GM23248 (cell line): ENCODE measurements around the gene CD274. TPM values are rescaled to one million over a fixed set of nuclear protein-coding genes. Genes with fewer than 3 reads are reported as not detected.
A peak's percentile ranks its signal among the peaks of the same experiment; 100 is the strongest.

Experiments
- DNase-seq: peaks from one replicate; pipeline ENCODE4 v3.0.0-alpha.2; 2015
- H2AFZ ChIP-seq: fragments of 200-600 bp; sonication (generic); 2 replicates; pipeline ENCODE4 v1.6.1; 2016; ENCODE audit warnings: antibody characterized with exemption
- H3F3A ChIP-seq: fragments of 200-600 bp; sonication (generic); 2 replicates; pipeline ENCODE4 v1.6.1; 2016; ENCODE audit warnings: mild to moderate bottlenecking, antibody characterized with exemption, mixed run types; ENCODE audit not compliant: insufficient read depth
- H3K27ac ChIP-seq: fragments of 200-600 bp; sonication (generic); 2 replicates; pipeline ENCODE4 v1.5.1; 2016; ENCODE audit warnings: mild to moderate bottlenecking
- H3K27me3 ChIP-seq: fragments of 200-600 bp; sonication (generic); replicated peaks from 2 replicates; pipeline ENCODE4 v1.6.1; 2016; ENCODE audit warnings: mild to moderate bottlenecking; ENCODE audit not compliant: insufficient read depth
- H3K36me3 ChIP-seq: fragments of 200-600 bp; sonication (generic); 2 replicates; pipeline ENCODE4 v1.6.1; 2016; ENCODE audit warnings: low read depth, mild to moderate bottlenecking
- H3K4me1 ChIP-seq: fragments of 200-600 bp; sonication (generic); 2 replicates; pipeline ENCODE4 v1.6.1; 2016; ENCODE audit warnings: mild to moderate bottlenecking; ENCODE audit not compliant: insufficient read depth
- H3K4me2 ChIP-seq: fragments of 200-600 bp; sonication (generic); one replicate; pipeline ENCODE4 v1.6.1; 2016; ENCODE audit warnings: mild to moderate bottlenecking; ENCODE audit not compliant: unreplicated experiment
- H3K4me3 ChIP-seq: fragments of 200-600 bp; sonication (generic); 2 replicates; pipeline ENCODE4 v1.5.1; 2016; ENCODE audit warnings: mild to moderate bottlenecking
- H3K79me2 ChIP-seq: fragments of 200-600 bp; sonication (generic); 2 replicates; pipeline ENCODE4 v1.6.1; 2016; ENCODE audit warnings: mild to moderate bottlenecking; ENCODE audit not compliant: insufficient read depth
- H3K9ac ChIP-seq: fragments of 200-600 bp; sonication (generic); 2 replicates; pipeline ENCODE4 v1.6.1; 2016; ENCODE audit warnings: mild to moderate bottlenecking
- H3K9me2 ChIP-seq: fragments of 200-600 bp; sonication (generic); 2 replicates; pipeline ENCODE4 v1.6.1; 2016; ENCODE audit warnings: mixed run types, mild to moderate bottlenecking, moderate library complexity; ENCODE audit not compliant: insufficient read depth
- H3K9me3 ChIP-seq: fragments of 200-600 bp; sonication (generic); one replicate; pipeline ENCODE4 v1.6.1; 2017; ENCODE audit warnings: low read depth
- H4K20me1 ChIP-seq: fragments of 200-600 bp; sonication (generic); 2 replicates; pipeline ENCODE4 v1.6.0; 2016; ENCODE audit not compliant: insufficient read depth
- EZH2 ChIP-seq: fragments of 200-600 bp; sonication (generic); IDR thresholded peaks from 2 replicates; pipeline ENCODE4 v1.6.1; 2018; ENCODE audit warnings: antibody characterized with exemption, mild to moderate bottlenecking; ENCODE audit not compliant: insufficient read depth, poor library complexity, severe bottlenecking
- EZH2phosphoT487 ChIP-seq: fragments of 200-600 bp; sonication (generic); IDR thresholded peaks from 2 replicates; pipeline ENCODE4 v1.6.1; 2018; ENCODE audit warnings: antibody characterized with exemption, moderate library complexity, mild to moderate bottlenecking, low read depth; ENCODE audit not compliant: insufficient read depth
- WGBS, 2 experiments: methylation state at CpG; one replicate each; pipeline ENCODE4 v1.1.6; 2015 to 2017; ENCODE audit warnings: low lambda C conversion rate in 2 of 2, low coverage in 1 of 2; ENCODE audit errors: missing lambda C conversion rate in 2 of 2; 5-methylcytosine and 5-hydroxymethylcytosine counted together
- in situ Hi-C: fragments of 300-500 bp; cut with MboI; formaldehyde crosslinking; loops from 2 replicates; pipeline ENCODE4 v1.15.0; 2020
- polyA plus RNA-seq: library from polyadenylated mRNA; unstranded; fragments of >200 nt; fragmentation: Nextera tagmentation; extraction: Ambion mirVana; gene quantifications from 2 replicates; pipeline ENCODE4 v1.2.1, GENCODE V29; 2016
- total RNA-seq: library from RNA; depleted of rRNA; stranded (reverse); fragments of >200 nt; shearing (Covaris generic); gene quantifications from 2 replicates; pipeline ENCODE4 v1.2.3, GENCODE V29; 2014

The CD274 gene
- total and polyA plus RNA-seq, 2 experiments from 2014 or later: 4.3 to 5.2 TPM

DNA sequence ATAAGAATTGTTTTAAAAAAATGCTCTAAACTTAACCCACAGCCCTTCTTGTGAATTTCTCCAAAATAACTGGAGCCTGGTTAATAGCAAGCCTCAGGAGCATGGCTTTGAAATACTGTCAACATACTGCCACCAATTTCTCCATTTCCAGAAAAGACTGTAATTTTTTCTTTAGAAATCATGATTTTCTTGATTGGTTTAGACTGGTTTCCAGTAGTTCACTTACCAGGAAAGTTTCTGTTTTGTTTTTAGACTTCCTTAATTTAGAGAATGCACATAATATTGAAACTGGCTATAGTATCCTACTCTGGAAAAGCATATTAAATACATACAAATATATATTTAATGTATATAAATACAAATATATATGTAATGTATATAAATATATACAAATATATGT lies 4.5 kb upstream of the CD274 start:
- Histone ChIP-seq H3K4me2 (no peak overlapping the region), H3K27ac (no peak overlapping the region), H4K20me1 (no peaks in the 10 kb centered on the region), H3K36me3 (no peaks in the 10 kb centered on the region), H3F3A (peaks cover 1% of the 10 kb centered on the region; the same call in 1 of the 2 replicates), H3K4me1 (peaks cover 24% of the 10 kb centered on the region), H3K4me3 (no peak overlapping the region), H3K9me2 (no peaks in the 10 kb centered on the region), H3K79me2 (peaks cover 3% of the 10 kb centered on the region), H2AFZ (no peak overlapping the region), H3K27me3 (no peaks in the 10 kb centered on the region), H3K9me3 (no peaks in the 10 kb centered on the region), H3K9ac (no peak overlapping the region)
- in situ Hi-C loops: loop anchor here (5.0 to 10.0 kb wide), 2 partner anchors 146 to 691 kb away; no protein-coding TSS in a partner anchor
- TF ChIP-seq EZH2 (no peak), EZH2phosphoT487 (no peak)
- DNase-seq: no peak

DNA sequence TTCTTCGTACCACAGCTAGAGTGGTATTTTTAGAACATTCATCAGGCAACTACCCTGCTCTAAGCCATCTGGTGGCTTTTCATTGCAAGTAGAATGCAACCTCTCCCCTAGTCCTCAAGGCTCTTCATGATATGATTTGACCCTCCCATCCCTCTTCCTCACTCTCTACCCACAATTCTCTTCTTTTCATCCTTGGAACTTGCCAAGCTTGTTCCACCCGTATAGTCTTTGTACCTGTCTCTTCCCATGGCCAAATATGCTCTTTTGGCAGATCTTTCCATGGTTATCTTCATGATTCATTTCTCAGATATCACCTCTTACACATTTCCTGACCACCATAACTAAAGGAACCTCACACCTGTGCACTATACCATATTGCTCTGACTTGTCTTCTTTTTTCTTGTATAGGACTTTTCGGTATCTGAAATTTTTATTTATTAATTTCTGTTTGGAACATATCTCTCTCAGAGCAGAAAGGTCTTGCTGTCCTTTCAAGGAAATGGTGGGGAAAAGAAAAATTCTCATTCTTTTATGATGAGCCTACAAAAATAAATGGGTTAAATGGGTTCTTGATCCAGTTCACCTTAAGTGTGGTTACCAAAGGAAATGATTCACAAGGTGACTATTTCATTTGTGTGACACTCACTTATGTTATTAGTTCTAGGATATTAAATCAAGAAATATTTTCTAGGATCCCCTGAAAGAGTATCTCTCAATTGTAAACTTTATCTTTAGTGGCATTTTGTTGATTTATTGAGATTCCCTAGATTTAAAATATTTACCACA lies 3.7 kb upstream of the CD274 start:
- H3K4me3 ChIP-seq: no peak overlapping the region
- no peaks in the 10 kb centered on the region for H3K36me3 ChIP-seq
- peaks cover 10% of the 10 kb centered on the region for H3K79me2 ChIP-seq
- H3K9ac ChIP-seq: no peak overlapping the region
- in situ Hi-C loops: loop anchor here (5.0 to 10.0 kb wide), 2 partner anchors 146 to 692 kb away; no protein-coding TSS in a partner anchor
- TF ChIP-seq EZH2phosphoT487 (no peak), EZH2 (no peak)
- peak overlapping the region; percentile 6 for H3K4me2 ChIP-seq
- H3K9me2 ChIP-seq: no peaks in the 10 kb centered on the region
- H3K9me3 ChIP-seq: no peaks in the 10 kb centered on the region
- H4K20me1 ChIP-seq: no peaks in the 10 kb centered on the region
- no peak overlapping the region for H2AFZ ChIP-seq
- DNase-seq: peak; percentile 18
- peaks cover 27% of the 10 kb centered on the region for H3K4me1 ChIP-seq
- H3K27me3 ChIP-seq: no peaks in the 10 kb centered on the region
- H3K27ac ChIP-seq: no peak overlapping the region
- H3F3A ChIP-seq: peaks cover 9% of the 10 kb centered on the region; the same call in 1 of the 2 replicates
- WGBS, 2 experiments: 94 to 99% methylated on average over 3 of the region's 3 CpGs

DNA sequence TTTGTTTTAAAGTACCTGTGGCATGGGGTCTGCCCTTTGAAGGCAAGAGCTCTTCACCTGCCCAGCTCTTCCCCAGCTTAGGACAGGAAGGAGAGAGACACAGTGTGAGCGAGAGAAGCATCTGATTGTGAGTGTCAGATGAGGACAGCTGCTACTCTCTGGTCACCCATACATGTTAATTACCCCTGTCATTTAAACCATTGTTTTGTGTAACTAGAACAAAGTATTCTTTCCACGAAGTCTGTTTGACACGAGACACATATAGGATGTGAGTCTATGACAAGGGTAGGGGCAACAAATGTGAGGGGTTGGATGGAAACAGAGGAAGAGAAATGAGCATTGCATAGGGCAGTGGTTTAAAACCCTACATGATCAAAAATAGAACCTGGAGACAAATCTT lies 3.0 kb upstream of the CD274 start:
- peak overlapping the region; percentile 6 for H3K4me2 ChIP-seq
- no peak overlapping the region for H3K9ac ChIP-seq
- H2AFZ ChIP-seq: no peak overlapping the region
- no peak for TF ChIP-seq EZH2
- TF ChIP-seq EZH2phosphoT487: no peak
- no peaks in the 10 kb centered on the region for H3K9me2 ChIP-seq
- peaks cover 9% of the 10 kb centered on the region; the same call in 1 of the 2 replicates for H3F3A ChIP-seq
- H3K36me3 ChIP-seq: no peaks in the 10 kb centered on the region
- no peak overlapping the region for H3K4me3 ChIP-seq
- no peaks in the 10 kb centered on the region for H4K20me1 ChIP-seq
- in situ Hi-C loops: loop anchor here (5.0 to 10.0 kb wide), 2 partner anchors 145 to 693 kb away; no protein-coding TSS in a partner anchor
- H3K9me3 ChIP-seq: no peaks in the 10 kb centered on the region
- peaks cover 28% of the 10 kb centered on the region for H3K4me1 ChIP-seq
- DNase-seq: no peak
- H3K79me2 ChIP-seq: peaks cover 17% of the 10 kb centered on the region
- no peaks in the 10 kb centered on the region for H3K27me3 ChIP-seq
- H3K27ac ChIP-seq: no peak overlapping the region
- 96 to 98% methylated on average over 3 of the region's 3 CpGs for WGBS, 2 experiments

DNA sequence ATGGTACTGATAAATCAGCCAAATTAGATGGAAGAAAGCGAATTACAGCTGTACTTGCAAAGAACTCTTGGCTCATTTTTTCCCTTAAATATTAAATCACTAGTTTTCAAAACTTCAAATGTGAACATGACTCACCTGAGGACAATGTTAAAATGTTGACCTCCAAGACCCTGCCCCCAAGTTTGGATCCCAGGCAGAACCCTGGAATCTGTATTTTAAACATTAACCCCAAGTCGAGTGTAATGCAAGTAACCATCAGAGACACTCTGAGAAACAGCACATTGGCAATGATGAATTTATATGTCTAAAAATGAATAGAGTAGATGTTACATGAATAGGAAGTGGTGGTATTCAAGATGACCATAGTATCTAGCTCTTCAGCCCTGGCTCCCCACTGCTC lies 2.3 kb upstream of the CD274 start:
- Histone ChIP-seq H3K27ac (no peak overlapping the region), H3F3A (peaks cover 9% of the 10 kb centered on the region; the same call in 1 of the 2 replicates), H3K4me1 (peaks cover 29% of the 10 kb centered on the region), H3K9ac (no peak overlapping the region), H3K27me3 (no peaks in the 10 kb centered on the region), H3K79me2 (peaks cover 24% of the 10 kb centered on the region), H3K4me3 (no peak overlapping the region), H4K20me1 (no peaks in the 10 kb centered on the region), H2AFZ (no peak overlapping the region), H3K9me3 (no peaks in the 10 kb centered on the region), H3K36me3 (no peaks in the 10 kb centered on the region), H3K9me2 (no peaks in the 10 kb centered on the region), H3K4me2 (no peak overlapping the region)
- in situ Hi-C loops: loop anchor here (5.0 to 10.0 kb wide), 2 partner anchors 144 to 693 kb away; no protein-coding TSS in a partner anchor
- TF ChIP-seq EZH2: no peak
- 69 to 75% methylated on average over 2 of the region's 2 CpGs for WGBS, 2 experiments
- no peak for DNase-seq
